HepG2 (cell line): ENCODE measurements around the gene RAD51D.

Experiments
- ARNT ChIP-seq: fragments of 450-650 bp; IDR thresholded peaks from 2 replicates; pipeline ENCODE4 v1.6.1; 2017
- CTCF ChIP-seq: sonication (generic); formaldehyde crosslinking; IDR thresholded peaks from 2 replicates; pipeline ENCODE4 v1.5.0; 2020; ENCODE audit warnings: mild to moderate bottlenecking, missing genetic modification reagents, moderate library complexity
- FOXK2 ChIP-seq: fragments of 450-650 bp; IDR thresholded peaks from 2 replicates; pipeline ENCODE4 v1.6.1; 2016
- HDAC1 ChIP-seq: sonication (generic); formaldehyde crosslinking; IDR thresholded peaks from 2 replicates; pipeline ENCODE4 v1.5.1; 2020; ENCODE audit warnings: mild to moderate bottlenecking, missing genetic modification reagents
- JUN ChIP-seq: sonication (generic); formaldehyde crosslinking; IDR thresholded peaks from 2 replicates; pipeline ENCODE4 v1.4.0; 2020; ENCODE audit warnings: mild to moderate bottlenecking, missing genetic modification reagents
- NR2F1 ChIP-seq, 2 experiments: fragments of 450-650 bp in 1 of 2; formaldehyde crosslinking in 1 of 2; IDR thresholded peaks; 2 replicates each; pipeline versions ENCODE4 v1.5.0 to v1.6.1; 2016 to 2020; ENCODE audit warnings: mild to moderate bottlenecking in 1 of 2, missing compliant biosample characterization in 1 of 2, missing genetic modification reagents in 1 of 2, moderate library complexity in 1 of 2
- POLR2AphosphoS5 ChIP-seq: IDR thresholded peaks from 2 replicates; pipeline ENCODE4 v1.6.1; 2012; ENCODE audit warnings: low read depth, low read length
- ZFX ChIP-seq: sonication (generic); formaldehyde crosslinking; IDR thresholded peaks from 2 replicates; pipeline ENCODE4 v1.4.0; 2020; ENCODE audit warnings: mild to moderate bottlenecking, low read depth, missing genetic modification reagents, moderate library complexity
- ZNF432 ChIP-seq: sonication (generic); formaldehyde crosslinking; IDR thresholded peaks from 2 replicates; pipeline ENCODE4 v1.5.0; 2020; ENCODE audit warnings: missing genetic modification reagents, mild to moderate bottlenecking, borderline replicate concordance

GRCh38 chr17:35062308-35062707, 57.4 kb downstream of the RAD51D start:
- no peak for TF ChIP-seq ARNT
- no peak for TF ChIP-seq JUN (CRISPR knock-in tag)
- no peak for TF ChIP-seq ZFX (CRISPR knock-in tag)
- no peak for TF ChIP-seq ZNF432
- no peak for TF ChIP-seq POLR2AphosphoS5
- no peak for TF ChIP-seq CTCF
- TF ChIP-seq FOXK2 = no peak
- no peak for TF ChIP-seq HDAC1 (CRISPR knock-in tag)
- TF ChIP-seq NR2F1 (CRISPR knock-in tag; IDR thresholded peaks at IDR 0.05) = no peak
